Subcutaneous adipose tissue (tissue), 4 donors: ENCODE data around the gene CARD14. TPM values are rescaled to one million over a fixed set of nuclear protein-coding genes. Genes with fewer than 3 reads are reported as not detected.

ENCODE experiments used
- CTCF ChIP-seq: fragments of 450-650 bp; IDR thresholded peaks from one replicate; pipeline ENCODE4 v1.5.1; 2016; ENCODE audit warnings: low read depth, mild to moderate bottlenecking, control low read depth, antibody characterized with exemption, moderate library complexity
- total RNA-seq, 4 donors: library from RNA; depleted of rRNA; stranded (reverse); fragments of >200 nt; gene quantifications; one replicate each; pipeline ENCODE4 v1.1.0, GENCODE V29; 2016

CARD14 gene
- total RNA-seq, 4 donors from 2014 or later: 0.34 to 1.3 TPM; not detected in 2

- no peak for TF ChIP-seq CTCF
Observed at GRCh38 chr17:80142929-80143328, 26.9 kb upstream of the CARD14 start.

- no peak for TF ChIP-seq CTCF
Observed at GRCh38 chr17:80145076-80146075, 24.5 kb upstream of the CARD14 start.

GRCh38 chr17:80146121-80147034 lies 23.5 kb upstream of the CARD14 start:
- TF ChIP-seq CTCF: no peak

GRCh38 chr17:80147035-80147822 lies 22.6 kb upstream of the CARD14 start, which contains the start of gene EIF4A3:
EIF4A3 (minus strand) TSS chr17:80147128; CDS start chr17:80146961, 167 bp downstream.
- TF ChIP-seq CTCF: no peak

- no peak for TF ChIP-seq CTCF
Observed at GRCh38 chr17:80151333-80151732, 18.5 kb upstream of the CARD14 start.

- TF ChIP-seq CTCF: no peak
Observed at GRCh38 chr17:80152081-80152702, 17.6 kb upstream of the CARD14 start.
